Activated T-cell treated with anti-CD3 and anti-CD28 coated beads for 4 hours (primary cell): Measurements from ENCODE around the gene PXMP4.
"Not testable (repeated sequence)": the region's sequence is repeated elsewhere in the genome, so short reads cannot be mapped to it uniquely, and the experiment has no call there.

ENCODE experiments used
- DNase-seq: peaks from one replicate; pipeline ENCODE4 v3.0.0-alpha.2; 2020

PXMP4 gene

DNA sequence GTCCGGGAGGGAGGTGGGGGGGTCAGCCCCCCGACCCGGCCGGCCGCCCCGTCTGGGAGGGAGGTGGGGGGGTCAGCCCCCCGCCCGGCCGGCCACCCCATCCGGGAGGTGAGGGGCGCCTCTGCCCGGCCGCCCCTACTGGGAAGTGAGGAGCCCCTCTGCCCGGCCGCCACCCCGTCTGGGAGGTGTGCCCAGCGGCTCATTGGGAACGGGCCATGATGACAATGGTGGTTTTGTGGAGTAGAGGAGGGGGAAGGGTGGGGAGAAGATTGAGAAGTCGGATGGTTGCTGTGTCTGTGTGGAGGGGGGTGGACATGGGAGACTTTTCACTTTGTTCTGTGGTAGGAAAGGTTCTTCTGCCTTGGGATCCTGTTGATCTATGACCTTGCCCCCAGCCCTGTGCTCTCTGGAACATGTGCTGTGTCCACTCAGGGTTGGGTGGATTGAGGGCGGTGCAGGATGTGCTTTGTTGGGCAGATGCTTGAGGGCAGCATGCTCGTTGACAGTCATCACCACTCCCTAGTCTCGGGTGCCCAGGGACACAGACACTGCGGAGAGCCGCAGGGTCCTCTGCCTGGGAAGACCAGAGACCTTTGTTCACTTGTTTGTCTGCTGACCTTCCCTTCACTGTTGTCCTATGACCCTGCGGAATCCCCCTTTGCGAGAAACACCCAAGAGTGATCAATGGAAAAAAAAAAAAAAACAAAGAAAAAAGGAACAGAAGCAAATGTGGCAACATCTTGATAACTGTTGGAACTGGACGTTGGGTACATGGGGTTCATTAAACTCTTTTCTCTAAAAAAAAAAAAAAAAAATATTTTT is 18.3 kb downstream of the PXMP4 start:
- DNase-seq: no peak

DNA sequence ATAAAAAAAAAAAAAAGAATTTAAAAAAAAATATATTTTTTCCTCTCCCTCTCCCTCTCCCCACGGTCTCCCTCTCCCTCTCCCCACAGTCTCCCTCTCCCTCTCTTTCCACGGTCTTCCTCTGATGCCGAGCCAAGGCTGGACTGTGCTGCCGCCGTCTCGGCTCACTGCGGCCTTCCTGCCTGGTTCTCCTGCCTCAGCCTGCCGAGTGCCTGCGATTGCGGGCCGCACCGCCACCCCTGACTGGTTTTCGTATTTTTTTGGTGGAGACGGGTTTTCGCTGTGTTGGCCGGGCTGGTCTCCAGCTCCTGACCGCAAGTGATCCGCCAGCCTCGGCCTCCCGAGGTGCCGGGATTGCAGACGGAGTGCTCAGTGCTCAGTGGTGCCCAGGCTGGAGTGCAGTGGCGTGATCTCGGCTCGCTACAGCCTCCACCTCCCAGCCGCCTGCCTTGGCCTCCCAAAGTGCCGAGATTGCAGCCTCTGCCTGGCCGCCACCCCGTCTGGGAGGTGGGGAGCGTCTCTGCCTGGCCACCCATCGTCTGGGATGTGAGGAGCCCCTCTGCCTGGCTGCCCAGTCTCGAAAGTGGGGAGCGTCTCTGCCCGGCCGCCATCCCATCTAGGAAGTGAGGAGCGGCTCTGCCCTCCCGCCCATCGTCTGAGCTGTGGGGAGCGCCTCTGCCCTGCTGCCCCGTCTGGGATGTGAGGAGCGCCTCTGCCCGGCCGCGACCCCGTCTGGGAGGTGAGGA is 19.2 kb downstream of the PXMP4 start:
- DNase-seq: not testable (repeated sequence)

DNA sequence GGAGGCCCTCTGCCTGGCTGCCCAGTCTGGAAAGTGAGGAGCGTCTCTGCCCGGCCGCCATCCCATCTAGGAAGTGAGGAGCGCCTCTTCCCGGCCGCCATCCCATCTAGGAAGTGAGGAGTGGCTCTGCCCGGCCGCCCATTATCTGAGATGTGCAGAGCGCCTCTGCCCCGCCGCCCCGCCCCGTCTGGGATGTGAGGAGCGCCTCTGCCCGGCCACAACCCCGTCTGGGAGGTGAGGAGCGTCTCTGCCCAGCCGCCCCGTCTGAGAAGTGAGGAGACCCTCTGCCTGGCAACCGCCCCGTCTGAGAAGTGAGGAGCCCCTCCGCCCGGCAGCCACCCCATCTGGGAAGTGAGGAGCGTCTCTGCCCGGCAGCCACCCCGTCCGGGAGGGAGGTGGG is 21.1 kb downstream of the PXMP4 start:
- not testable (repeated sequence) for DNase-seq

DNA sequence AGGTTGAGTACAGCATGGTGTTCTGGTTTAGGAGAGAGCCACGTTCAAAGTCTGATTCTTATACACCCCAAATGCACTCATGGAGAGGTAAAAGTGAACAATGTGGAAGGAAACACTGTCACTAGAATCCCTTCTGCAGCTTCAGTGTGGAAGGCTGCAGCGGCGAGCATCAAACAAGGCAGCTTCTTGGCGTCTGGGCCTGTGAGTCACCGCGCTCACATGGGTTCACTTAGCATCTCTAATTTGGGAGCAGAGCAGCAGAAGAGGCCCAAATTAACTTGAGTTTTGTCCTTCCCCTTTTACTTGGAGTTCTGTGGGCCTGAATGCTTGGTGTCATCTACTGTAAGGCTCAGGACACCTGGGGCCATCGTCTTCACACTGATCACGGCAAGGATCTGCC is 23.0 kb downstream of the PXMP4 start:
- no peak for DNase-seq

DNA sequence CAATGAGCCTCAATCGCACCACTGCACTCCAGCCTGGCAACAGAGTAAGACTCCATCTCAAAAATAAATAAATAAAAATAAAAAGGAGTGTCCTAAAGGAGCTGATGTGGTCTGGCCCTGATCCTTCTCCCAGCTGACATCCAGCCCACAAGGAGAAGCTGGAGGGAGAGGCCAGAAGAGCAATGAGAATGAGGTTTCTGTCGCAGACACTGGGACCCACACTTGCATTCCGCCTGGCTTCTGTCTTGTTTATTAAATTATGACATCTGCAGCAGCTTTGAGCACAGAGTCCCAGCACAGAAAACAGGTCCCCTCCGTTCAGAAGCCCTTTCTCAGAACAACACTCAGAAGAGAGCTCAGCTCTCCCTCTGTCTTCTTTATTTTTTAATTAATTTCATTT is 23.7 kb downstream of the PXMP4 start:
- no peak for DNase-seq

DNA sequence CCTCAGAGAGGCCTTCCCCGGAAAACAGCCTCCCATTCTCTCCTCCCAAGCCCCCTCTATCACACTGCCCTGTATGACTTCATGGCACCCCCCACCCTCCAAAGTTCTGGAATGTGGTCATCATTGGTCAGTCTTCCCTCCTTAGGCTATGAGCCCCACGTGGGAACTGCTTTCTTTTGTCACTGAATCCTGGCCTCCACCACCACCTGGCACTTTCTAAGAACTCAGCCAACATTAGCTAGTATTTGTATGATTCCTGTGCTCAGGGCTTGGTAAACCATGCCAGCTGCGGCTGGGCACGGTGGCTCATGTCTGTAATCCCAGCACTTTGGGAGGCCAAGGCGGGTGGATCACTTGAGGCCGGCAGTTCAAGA is 25.5 kb downstream of the PXMP4 start:
- DNase-seq: no peak

DNA sequence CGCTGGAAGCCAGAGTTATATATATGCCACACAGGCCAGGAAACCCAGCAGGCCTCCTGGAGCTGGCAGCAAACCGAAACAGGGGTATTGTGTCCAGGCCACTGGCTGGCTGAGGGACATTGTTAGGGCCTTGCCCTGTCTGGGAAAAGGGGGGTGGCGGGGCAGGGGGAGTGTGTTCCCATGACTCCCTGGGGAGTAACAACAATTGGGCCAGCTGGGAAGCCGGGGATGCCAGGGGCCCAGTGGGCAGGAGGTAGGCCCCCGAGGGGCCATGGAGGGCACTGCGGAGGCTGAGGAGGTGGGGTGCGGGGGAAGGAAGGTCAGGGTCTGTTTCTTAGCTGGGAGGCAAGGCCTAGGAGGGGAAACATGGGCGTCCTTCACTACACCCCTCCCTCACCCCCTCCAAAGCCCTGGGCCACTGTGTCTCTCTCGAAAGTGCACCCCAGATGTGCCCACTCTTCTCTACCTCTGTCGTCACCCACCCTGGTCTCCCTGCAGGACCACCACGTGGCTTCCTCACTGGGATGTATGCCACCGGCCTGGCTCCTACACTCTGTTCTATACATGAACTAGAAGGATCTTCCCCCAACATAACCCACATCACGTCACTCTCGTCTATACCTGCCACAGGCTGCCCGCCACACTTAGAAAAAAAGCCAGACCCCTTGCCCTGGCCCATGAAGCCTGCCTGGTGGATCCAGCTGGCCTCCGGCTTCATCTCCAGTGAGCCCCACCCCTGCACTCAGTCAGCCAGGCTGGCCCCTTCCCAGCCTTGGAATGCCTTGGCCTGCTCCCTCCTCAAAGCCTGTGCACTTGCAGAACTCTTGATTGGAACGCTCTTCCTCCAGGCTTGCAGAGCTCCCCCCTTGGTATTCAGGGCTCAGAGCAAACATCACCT is 26.1 kb downstream of the PXMP4 start:
- DNase-seq: no peak

DNA sequence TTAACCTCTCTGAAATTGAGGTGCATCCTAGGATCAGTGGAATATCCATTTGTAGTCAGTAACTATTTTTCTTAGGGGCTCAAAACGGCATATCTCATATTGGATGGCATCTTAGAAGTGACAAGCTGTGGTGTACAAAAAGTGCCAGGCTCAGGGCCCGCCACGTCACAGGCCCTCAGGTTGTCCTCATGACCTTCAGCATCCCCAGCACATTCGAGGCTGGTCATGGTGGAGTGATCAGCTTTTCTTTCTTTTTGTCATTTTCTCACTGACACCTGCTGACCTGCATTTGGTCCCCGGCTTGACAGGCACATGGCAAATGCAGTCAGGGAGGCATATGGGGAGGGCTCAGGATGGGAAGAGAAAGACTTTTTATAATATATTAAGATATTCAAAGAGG is 26.8 kb downstream of the PXMP4 start:
- no peak for DNase-seq

DNA sequence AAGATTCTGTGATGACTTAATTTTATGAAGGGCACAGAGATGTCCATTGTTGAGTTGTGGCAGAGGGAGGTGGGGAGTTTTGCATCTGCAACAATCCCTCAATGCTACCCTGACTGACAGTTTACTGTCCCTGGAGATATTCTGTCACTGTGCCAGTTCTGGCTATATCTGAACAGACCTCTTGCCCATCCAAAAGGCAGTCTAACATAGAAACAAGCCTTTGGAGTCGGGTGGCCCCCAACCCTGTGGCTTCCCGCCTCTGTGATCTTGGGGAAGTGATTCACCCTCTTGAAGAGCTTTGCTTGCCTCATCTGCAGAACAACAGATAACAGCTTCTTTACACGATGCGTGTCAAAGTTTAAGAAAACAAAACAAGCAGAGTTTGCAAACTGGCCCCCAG is 30.1 kb downstream of the PXMP4 start:
- DNase-seq: peak; percentile 33

DNA sequence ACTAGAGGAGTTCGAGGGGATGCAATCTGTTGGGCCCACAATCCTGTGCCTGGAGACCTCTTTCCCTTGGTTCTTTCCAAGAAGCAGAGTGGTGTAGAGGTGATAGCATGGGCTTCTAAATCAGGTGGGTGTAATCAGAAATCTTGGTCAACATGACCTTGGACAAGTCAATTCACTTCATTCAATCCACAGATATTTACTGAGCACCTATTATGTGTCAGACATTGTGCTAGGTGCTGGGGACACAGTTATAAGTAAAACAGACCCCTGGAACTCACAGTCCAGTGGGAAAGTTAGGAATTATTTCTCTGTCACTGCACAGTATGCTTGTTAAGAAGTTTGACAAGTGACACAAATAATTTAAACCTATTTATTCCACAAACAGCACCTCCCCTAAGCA is 30.6 kb downstream of the PXMP4 start:
- no peak for DNase-seq

DNA sequence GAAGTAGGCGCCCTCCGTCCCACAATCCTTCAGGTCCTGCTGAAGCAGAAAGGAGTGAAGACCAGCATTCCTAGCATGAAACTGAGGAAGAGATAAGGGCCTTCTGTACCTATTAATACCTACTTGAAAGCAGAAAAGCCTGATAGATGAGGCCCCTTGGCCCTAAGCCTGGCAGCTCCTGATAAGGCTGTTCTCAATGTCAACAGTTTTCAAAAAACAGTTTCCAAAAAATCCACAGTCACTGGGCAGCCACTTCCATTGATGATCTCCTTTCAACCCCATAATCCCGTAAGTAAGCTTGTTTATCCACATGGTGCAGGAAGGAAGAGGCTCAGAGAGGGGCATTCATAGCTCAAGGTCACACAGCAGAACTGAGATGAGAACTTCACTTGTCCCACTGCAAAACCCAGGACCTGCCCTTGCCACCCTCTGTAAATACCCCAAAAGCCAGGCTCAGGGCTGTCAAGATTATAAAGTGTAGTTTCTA is 31.1 kb downstream of the PXMP4 start:
- no peak for DNase-seq

DNA sequence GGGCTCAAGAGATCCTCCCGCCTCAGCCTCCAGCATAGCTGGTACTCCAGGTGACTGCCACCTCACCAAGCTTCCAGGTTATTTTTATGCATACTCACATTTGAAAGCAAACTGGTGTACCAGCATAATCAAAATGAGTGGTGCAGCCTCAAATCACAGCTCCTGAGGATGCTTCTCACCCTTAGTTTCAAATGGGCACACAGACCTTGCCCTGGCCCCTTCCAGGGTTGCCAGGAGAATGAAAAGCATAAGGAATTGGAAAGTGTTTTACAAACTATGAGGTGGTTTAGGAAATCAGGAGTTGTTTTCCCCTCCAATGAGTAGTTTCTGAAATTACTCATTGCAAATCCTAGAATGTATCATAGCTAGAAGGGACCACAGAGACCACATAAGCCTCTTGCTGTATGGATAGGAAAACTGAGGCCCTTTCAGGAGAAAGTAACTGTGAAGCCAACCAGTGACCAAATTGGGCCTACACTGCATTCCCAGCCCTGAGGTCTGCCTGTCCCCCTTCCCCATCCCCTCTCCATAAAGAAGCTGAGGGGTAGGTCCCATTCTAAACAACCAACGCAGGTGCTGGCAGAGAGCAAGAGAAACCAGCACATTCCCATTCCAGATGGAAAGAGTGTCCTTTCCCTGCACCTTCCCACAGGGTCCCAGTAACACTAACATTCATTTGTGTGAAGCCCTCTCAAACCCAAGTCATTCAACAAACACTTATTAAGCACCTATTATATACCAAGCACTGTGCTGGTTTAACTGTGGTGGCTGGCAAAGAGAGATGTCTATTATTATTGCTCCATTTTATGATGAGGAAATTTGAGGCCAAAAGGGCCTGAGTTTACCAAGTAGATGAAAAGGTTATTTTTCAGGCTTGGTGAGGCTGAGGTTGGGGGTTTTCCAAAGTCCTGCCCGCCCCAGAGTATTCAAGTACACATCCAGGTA is 31.8 kb downstream of the PXMP4 start:
- DNase-seq: no peak

DNA sequence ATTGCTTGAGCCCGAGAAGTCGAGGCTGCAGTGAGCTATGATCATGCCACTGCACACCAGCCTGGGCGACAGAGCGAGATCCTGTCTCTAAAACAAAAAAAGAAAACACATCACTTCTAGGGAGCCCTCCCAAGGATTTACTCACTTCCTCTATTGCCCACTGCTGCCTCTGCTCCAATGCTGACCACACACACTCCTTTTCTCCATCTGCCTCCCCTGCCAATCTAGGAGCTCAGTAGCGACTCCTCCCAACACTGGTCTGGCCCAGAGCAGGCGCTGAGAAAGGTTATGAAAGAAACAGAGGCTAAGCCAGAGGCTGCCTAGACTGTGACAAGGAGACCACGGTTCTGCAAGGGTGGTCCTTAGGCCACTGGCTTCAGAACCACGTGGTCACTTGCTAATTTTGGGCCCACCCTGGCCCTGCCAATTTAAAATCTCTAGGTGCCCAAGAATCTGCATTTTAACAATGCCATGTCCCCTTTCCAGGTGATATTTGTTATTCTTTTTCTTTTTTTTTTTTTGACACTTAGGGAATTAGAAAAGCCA is 32.7 kb downstream of the PXMP4 start:
- DNase-seq: no peak

DNA sequence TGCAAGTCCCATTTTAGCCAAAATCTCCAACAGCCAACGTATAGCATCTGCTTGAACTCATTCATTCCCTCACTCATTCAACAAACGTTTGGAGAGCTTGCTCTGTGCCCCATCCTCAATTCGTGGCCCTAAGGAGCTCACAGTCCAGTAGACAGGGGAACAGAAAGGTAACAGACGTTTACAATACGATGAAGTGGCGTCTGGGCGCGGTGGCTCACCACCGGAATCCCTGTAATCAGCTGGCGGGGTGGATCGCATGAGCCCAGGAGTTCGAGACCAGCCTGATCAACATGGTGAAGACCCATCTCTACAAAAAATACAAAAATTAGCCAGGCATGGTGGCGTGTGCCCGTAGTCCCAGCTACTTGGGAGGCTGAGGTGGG is 33.1 kb downstream of the PXMP4 start:
- no peak for DNase-seq

DNA sequence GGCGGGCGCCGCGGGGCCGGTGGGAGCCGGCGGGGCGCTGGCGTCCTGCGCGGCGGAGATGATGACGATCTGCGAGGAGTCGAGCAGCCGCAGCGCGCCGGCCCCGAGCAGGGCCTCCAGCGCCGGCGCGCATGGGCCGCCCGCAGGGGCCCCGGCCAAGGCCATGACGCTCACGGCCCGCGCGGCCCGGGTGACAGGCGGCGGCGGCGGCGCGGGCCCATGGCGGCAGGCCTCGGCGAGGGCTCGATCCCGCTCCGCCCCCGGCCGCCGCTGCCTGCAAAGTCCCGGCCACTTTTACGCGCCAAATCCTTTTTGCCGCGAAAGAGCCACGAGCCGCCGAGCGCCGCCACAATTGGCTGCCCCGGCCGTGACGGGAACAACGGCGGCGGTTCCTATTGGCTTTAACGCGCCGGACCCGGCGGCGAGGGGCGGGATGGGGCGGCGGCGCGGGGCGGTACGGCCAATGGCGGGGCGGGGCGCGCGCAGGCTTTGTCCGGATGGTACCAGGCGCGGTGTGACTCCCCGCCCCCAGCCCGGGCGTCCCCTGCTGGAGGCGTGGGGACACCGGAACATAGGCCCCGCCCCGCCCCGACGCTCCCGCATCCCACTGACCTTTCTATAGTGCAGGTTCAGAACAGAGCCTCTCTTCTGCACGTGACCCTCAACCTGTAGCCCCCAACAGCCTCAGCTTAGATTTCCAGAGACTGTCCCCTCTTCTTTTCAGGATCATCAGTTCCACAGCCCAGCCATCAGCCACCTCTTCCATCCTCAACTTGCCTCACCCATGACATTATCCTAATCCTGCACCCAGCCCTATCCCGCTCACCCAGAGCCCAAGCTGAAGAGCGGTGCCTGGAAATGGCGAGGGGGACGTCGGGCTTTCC is 33.8 kb downstream of the PXMP4 start, which contains the start of gene E2F1:
E2F1 (minus strand) TSS at position 286 of the 884 bp plus-strand sequence; CDS start at position 165, 121 bp downstream.
- peak; percentile 90 for DNase-seq

DNA sequence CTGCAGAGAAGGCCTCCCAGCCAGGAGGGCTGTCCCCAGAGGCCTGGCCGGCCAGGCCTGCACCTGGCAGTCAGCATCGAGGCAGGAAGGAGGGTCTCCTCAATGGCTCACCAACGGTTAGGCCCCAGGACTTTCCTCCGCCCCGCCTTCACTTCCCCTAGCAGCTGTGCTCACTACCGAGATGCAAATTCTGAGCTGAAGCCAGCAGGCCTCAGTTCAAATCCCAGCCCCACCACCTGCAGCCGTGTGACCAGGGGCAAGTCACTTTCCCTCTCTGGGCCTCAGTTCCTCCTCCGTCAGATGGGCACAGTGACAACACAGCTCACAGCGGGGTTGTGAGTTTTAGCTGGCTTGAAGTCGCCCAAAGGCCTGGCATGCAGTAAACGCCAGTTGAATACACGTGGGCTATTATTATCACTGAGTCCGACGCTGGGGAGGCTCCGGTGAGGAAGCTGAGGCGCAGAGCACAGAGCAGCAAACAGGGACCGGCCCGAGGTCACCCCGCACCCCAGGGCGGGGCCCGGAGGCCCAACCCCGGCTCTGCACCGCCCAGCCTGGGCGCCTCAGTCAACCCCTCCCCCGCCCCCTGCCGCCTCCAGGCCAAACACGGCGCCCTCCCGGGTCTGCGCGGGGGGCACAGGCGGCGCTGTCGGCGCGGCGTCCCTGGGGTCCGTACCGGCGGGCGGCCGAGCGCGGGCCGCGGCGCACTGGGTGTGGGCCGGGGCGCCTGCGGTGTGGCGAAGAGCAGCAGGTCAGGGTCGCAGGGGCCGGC is 34.6 kb downstream of the PXMP4 start:
- DNase-seq: no peak

DNA sequence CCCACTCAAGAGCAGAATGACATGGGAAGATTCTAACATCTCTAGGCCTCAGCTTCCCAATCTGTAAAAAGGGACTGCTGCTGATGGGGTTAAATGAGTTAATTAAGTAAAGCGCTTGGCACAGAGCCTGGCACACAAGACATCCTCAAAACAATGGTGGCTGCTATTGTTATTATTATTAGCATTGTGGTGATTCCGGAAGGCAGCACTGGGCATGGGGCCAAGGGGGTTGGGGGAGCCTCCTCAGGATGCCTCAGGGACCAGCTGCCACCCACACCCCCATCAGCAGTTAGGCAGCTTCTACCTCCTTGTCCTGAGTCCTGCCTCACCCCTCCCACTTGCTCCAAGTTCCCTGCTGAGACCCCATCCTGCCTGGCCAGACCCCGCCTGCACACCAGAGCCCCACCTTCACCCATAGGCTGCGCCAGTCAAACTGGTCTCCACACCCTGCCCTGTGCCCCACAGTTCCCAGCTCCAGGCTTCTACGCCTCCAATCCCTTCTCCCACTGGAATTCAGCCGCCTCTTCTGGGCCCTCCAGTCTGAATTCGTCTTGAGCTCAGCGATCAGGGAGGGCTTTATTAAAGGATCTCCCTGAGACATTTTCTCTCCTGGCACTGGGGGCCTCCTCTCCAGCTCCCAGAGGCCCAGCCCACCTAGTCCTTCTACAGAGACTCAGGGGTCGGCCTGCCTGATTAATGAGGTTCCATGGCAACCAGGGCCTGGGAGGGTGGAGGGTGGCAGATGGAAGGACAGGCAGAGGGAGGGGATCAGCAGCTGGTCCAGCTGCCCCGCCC is 35.4 kb downstream of the PXMP4 start:
- DNase-seq: no peak

DNA sequence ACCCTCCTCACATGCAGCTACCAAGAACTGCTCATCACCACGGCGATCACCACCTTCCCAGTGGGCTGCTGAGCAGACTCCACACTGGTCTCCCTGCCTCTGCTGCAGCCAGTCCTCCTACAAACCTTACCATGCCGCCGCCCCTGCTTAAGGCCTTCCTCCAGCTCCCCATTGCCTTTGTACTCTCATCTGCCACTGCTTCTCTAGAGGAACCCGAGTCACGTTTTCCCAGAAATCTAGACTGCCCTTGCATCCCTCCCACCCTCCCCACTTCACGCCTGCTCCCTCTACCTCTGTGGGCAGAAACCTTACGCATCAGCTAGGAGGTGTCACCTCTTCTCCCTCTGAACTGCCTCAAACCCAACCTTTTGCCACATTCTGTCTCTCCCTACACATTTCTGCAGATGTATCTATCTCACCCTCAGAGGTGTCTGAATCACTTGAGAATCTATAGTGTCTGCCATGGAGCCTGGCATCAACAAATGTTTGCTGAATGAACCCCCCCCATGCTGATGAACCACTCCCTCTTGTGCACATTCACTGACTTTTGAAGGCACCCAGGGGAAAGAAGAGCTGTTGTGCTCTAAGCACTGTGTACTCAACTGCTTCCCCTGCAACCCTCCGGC is 38.3 kb downstream of the PXMP4 start:
- DNase-seq: no peak
